Measurements from ENCODE around the gene CCDC57. TPM values are rescaled to one million over a fixed set of nuclear protein-coding genes. Genes with fewer than 3 reads are reported as not detected.

Gene CCDC57
- total RNA-seq, 1 donor from 2014 or later, result 8.6 TPM

DNA sequence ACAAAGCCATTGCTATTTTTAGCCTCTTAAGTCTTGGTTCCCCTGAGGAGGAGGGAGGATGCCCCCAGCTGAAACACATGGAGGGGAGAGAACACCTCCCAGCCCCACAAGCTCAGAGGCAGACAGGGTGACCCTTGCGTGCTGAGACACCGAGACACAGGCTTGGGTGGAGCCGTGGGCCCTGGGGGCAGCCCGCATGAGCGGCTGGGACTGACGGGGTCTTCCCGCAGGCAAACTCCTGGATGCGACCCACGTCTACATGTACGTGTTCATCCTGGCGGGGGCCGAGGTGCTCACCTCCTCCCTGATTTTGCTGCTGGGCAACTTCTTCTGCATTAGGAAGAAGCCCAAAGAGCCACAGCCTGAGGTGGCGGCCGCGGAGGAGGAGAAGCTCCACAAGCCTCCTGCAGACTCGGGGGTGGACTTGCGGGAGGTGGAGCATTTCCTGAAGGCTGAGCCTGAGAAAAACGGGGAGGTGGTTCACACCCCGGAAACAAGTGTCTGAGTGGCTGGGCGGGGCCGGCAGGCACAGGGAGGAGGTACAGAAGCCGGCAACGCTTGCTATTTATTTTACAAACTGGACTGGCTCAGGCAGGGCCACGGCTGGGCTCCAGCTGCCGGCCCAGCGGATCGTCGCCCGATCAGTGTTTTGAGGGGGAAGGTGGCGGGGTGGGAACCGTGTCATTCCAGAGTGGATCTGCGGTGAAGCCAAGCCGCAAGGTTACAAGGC lies 26.0 kb upstream of the CCDC57 start:
- peak; percentile 23 for ATAC-seq (ENCODE audit: poor library complexity)
- intact Hi-C loops (cut with DNase I), result loop anchor here (5.0 to 10.0 kb wide), 2 partner anchors 56 to 84 kb away; no protein-coding TSS in a partner anchor
- DNase-seq, result peak; percentile 88

DNA sequence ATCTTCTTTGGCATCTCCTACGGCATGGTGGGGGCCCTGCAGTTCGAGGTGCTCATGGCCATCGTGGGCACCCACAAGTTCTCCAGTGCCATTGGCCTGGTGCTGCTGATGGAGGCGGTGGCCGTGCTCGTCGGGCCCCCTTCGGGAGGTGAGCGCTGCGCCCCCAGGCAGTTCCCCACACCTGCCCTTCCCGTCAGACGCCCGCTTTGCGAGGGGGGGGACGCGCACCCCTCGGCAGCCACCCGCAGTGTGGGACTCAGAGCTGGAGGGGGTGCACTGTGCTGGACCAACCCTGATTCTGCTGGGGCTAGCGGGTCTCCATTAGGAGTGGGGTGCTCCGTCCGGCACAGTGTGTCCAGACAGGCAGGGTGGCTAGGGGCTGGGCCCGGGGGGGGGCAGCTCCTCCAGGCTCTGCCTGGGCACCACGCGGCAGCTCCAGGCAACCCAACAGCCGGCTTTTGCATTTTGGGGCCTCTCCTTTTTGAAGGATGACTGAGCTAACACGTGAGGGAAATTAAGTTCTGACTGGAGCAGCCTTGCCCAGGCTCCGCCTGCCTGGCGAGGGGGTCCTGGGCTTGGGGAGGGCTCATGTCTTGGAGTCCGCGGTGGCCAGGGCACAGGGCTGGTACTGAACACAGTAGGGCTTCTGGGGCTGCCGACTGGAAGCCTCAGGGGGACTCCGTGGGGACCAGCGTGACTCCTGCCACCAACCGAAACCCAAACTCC lies 25.3 kb upstream of the CCDC57 start:
- ATAC-seq (ENCODE audit: poor library complexity), result no peak
- intact Hi-C loops (cut with DNase I), result loop anchor here (5.0 to 10.0 kb wide), 2 partner anchors 57 to 84 kb away; no protein-coding TSS in a partner anchor
- DNase-seq, result no peak

DNA sequence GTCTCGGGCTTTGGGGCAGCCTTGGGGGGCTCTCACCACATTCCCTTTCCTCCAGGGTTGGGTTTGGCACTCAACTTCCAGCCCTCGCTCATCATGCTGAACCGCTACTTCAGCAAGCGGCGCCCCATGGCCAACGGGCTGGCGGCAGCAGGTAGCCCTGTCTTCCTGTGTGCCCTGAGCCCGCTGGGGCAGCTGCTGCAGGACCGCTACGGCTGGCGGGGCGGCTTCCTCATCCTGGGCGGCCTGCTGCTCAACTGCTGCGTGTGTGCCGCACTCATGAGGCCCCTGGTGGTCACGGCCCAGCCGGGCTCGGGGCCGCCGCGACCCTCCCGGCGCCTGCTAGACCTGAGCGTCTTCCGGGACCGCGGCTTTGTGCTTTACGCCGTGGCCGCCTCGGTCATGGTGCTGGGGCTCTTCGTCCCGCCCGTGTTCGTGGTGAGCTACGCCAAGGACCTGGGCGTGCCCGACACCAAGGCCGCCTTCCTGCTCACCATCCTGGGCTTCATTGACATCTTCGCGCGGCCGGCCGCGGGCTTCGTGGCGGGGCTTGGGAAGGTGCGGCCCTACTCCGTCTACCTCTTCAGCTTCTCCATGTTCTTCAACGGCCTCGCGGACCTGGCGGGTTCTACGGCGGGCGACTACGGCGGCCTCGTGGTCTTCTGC lies 24.6 kb upstream of the CCDC57 start:
- no peak for ATAC-seq (ENCODE audit: poor library complexity)
- intact Hi-C loops (cut with DNase I), result loop anchor here (5.0 to 10.0 kb wide), 2 partner anchors 58 to 85 kb away; no protein-coding TSS in a partner anchor
- no peak for DNase-seq

DNA sequence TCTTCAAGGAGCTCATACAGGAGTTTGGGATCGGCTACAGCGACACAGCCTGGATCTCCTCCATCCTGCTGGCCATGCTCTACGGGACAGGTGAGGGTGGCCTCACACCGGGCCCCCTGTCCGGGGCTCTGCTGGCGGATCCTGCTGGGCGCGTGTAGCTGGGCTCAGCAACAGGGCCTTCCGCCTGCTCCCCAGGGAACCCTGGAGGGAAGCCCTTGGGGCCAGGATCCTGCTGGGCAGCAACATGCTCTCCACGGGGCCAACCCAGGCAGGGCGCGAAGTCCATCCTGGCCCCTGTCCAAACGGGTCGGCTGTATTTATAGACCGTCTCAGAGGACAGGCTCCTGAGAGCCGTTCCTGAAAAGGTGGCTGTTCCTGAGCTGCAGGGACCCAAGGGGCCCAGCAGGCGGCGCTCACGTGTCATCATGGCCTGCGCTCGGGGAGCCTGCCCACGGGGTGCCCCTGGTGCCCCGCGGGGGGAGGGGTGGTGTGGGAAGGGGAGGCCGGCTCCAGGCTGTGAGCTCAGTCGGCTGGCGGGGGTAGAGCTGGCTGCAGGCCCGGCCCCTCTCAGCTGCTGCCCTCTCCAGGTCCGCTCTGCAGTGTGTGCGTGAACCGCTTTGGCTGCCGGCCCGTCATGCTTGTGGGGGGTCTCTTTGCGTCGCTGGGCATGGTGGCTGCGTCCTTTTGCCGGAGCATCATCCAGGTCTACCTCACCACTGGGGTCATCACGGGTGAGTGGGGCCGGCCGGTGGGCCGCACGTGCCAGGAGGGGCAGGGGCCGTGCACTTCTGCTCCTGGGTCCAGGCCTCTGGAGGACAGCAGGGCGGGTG lies 23.7 kb upstream of the CCDC57 start:
- DNase-seq (peak; percentile 76), ATAC-seq (ENCODE audit: poor library complexity) (peak; percentile 28)
- intact Hi-C loops (cut with DNase I), result loop anchor here (5.0 to 10.0 kb wide), 2 partner anchors 58 to 86 kb away; no protein-coding TSS in a partner anchor

DNA sequence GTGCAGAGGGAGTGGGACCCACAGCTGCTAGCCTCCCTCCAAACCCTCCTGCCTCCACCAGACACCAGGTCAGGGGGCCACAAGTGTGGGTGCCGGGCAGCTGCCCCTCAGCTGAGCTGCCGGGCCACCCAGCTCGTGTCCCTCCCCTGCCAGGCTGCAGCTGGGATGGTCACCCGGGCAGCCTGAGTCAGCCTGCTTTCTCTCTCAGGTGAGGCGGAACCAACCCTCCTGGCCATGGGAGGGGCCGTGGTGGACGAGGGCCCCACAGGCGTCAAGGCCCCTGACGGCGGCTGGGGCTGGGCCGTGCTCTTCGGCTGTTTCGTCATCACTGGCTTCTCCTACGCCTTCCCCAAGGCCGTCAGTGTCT lies 23.1 kb upstream of the CCDC57 start:
- peak; percentile 32 for DNase-seq
- ATAC-seq (ENCODE audit: poor library complexity), result no peak
- intact Hi-C loops (cut with DNase I), result loop anchor here (5.0 to 10.0 kb wide), 2 partner anchors 59 to 87 kb away; no protein-coding TSS in a partner anchor

DNA sequence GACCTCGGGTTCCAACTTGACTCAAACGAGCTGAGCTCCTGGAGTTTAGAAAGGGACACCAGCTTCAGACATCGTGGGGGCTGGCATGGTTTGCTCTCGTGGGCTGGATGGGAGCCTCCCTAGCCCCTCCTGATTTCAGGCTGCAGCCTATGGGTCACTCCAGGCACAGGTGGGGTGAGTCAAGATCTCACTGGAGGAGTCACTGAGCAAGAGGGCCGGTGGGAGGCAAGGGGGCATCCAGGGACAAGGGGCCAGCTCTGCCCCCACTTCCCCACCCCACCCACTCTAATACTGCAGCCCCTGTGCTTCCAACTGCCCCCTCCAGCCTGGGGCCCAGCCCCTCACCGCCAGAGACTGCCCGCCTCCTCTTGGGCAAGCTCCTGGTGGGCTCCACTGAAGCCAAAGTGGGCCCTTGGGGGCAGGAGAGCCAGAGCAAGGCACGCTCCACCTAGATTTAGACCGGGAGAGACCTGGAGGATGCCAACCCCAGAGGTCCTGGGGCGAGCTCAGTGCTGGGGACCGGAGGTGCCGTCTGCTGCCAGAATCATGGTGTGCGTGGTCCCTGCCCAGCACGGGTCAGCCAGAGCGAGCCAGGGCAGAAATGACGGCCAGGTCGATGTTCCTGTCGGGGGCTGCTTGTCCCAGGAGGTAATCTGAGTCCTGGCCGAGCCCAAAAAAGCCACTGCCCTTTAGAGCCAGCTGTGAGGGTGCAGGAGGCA lies 22.6 kb upstream of the CCDC57 start:
- intact Hi-C loops (cut with DNase I), result loop anchor here (5.0 to 10.0 kb wide), 2 partner anchors 60 to 87 kb away; no protein-coding TSS in a partner anchor
- no peak for ATAC-seq (ENCODE audit: poor library complexity)
- DNase-seq, result no peak

DNA sequence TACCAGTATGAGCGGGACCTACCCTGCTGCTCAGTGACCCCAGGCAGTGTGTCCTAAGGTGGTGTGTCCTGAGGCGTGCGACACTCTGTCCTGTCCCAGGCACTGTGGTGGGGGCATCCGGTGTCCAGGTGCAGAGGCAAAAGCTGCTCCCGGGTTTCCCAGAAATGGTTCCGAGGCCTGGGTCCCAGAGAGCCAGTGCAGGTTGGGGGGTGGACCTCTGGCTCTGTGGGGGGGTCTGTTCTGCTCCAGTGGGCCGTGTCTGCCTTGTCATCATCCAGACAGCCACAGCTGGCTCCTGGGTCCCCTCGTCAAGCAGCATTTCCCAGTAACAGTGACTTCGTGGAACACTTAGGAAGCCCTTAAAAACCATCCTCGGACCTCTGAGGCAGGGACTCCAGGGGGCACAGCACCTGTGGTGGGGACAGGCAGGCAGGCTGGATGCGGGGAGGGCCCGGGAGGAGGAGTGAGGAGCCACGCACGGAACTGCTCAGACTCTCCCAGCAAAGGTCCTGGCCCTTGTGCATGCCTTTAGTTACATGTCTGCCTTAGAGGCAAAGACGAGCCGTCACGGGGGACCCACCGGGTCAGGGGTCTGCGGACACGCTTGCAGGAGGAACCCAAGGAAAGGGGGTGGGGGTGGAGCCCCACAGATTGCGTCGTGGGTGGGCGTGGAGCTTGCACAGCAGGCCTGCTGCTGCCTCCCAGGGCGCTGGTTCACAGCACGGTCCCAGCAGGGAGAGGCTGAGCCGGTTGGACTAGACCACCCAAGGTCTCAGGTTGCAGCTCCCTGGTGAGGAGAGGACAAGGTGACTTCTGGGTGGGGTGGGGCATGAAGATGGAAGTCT lies 21.8 kb upstream of the CCDC57 start:
- intact Hi-C loops (cut with DNase I), result loop anchor here (5.0 to 10.0 kb wide), 2 partner anchors 60 to 88 kb away; no protein-coding TSS in a partner anchor
- ATAC-seq (ENCODE audit: poor library complexity) (no peak), DNase-seq (no peak)

DNA sequence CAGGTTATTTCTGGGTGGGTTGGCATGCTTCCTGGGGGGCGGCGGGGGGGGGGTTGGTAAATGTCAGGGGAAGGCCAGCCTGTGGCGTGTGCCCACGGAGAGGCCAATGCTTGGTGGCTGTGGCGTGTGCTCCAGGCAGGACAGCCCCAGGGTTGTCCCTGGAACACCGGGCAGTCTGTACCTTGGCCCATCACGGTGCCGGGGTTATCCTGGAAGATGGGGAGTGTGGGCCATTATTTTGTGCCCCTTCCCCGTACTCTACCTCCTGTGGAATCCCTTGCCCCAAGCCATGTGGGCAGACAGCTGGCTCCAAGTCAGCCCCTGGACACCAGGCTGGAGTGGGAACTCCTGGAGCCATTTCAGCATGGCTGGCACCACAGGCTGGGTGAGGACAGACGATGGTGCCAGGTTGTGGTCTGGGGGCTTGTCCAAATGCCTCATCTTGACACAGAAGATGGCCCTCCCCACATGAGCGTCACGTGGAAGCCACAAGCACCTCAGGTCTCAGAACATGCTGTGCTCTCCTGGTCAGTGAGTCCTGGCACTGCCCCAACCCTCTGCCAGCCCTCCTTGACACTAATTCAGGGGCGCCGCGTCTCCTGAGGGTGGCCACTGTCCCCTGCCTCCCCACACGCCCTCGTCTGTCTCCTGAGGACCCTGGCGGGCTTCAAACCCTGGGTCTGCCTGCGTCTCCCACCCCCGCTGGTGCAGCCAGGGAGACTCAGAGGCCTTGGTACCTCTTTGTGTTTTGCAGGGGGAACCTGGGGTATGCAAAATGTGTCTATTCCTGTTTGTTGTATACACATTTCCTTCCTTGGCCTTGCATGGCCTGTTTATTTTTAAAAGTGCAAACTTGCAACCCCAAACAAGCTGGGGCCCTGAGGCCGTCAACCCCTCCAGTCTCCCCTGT lies 20.5 kb upstream of the CCDC57 start:
- no peak for ATAC-seq (ENCODE audit: poor library complexity)
- no peak for DNase-seq
- intact Hi-C loops (cut with DNase I), result loop anchor here (10.0 kb wide), 1 partner anchor 62 kb away; no protein-coding TSS in a partner anchor

DNA sequence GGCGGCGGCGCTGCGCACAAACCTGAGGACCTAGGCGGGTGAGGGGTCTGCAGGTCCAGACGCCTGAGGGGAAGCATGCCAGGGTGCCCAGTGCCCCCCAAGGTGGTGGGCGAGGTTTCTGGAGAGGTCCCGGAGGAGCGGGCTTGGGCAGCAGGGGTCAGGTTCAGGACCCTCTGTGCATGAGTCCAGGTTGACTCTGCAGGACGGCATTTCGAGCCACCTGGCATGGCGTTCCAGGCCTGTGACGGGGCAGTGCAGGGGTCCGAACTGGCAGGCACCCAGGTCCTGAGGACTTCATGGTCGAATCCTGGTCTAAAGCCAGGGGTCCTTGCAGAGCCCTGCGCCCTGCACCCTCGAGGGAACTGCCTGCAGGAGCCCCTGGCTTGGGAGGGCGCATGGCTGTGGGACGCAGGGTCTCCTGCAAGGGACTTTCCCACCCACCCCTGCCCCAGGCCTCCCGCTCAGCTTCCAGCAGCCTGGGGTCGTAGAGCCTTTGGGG lies 19.7 kb upstream of the CCDC57 start:
- ATAC-seq (ENCODE audit: poor library complexity) (no peak), DNase-seq (peak; percentile 59)
- intact Hi-C loops (cut with DNase I), result loop anchor here (10.0 kb wide), 1 partner anchor 62 kb away; no protein-coding TSS in a partner anchor

DNA sequence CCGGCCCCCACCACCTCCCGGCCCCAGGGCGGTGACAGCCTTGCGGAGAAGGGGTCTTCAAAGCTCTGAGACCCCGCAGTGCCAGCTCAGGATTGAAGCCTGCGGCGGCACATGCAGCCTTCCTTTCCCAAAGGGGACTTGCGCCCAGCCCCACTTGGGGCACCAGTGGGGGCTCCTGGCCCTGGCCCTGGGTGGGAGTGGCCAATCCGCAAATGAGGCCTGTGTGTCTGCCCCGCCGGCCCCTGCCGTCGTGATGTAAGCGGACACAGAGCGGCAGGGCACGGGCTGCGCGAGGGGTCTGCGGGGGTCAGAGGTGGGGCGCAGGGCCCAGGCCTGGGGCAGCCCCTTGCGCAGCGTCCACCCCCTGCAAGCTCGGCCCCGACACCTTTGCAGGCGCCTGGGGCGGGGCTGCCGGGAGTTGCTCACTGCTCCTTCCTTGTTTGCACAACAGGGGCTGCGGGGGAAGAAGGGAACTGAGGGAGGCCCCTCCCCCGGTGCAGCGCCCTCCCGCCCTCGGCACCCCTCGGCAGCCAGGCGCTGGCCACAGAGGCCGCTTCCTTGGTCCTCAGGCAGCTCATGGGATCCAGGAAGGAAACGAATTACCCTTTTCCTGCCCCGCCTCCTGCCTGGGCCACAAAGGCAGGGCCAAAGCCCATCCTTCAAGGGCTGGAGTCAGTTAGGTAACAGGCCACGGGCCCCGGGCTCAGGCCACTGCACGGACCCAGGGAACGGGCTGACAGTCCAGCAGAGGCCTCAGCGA lies 19.1 kb upstream of the CCDC57 start:
- intact Hi-C loops (cut with DNase I), result loop anchor here (10.0 kb wide), 1 partner anchor 63 kb away; no protein-coding TSS in a partner anchor
- DNase-seq, result peak; percentile 92
- peak; percentile 46 for ATAC-seq (ENCODE audit: poor library complexity)

DNA sequence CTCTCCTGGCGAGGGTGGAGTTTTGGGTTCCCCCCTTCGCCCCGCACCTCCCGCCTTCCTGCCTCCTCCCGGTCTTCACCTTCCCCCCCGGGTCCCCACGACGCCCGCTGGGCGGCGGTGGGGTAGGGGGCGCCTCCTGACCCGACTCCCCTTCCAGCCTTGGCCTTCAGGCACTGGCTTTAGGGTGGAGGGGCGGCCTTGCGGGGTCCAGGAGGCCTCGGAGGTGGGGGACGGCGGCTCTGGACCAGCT lies 18.6 kb upstream of the CCDC57 start:
- intact Hi-C loops (cut with DNase I), result loop anchor here (10.0 kb wide), 1 partner anchor 64 kb away; no protein-coding TSS in a partner anchor
- DNase-seq, result no peak
- ATAC-seq (ENCODE audit: poor library complexity), result peak; percentile 1

DNA sequence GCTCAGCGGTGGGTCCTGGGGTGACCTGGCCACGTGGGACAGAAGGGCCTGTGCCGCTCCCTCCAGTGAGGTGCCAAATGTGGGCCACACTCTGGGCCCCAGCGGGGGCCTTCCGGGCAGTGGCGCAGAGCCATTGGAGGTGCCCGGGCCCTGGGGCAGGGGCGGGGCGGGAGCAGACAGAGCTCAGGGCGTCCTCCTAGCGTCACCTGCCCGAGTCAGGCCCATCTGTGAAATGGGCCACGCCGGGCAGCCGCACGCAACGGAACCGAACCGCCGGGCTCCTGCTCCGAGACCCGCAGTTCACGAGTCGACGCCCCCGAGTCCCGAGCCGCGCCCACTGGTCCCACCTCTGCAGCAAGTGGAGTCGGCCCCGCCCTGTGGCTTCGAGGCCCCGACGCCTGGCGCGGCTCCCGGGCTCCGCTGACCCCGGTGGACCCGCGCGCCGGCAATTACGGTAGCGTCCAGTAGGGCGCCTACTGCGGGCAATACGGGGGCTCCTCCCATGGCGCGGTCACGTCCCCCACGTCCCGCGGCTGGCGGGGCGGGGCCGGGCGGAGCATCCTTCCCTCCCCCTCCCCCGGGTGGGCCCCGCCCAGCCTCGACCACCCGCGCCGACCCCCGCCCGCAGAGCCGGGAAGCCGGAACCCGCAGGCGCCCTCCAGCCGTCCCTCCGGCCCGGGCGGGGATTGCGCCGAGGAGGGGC lies 18.1 kb upstream of the CCDC57 start:
- intact Hi-C loops (cut with DNase I), result loop anchor here (10.0 kb wide), 1 partner anchor 64 kb away; no protein-coding TSS in a partner anchor
- peak; percentile 95 for DNase-seq
- ATAC-seq (ENCODE audit: poor library complexity), result peak; percentile 85

DNA sequence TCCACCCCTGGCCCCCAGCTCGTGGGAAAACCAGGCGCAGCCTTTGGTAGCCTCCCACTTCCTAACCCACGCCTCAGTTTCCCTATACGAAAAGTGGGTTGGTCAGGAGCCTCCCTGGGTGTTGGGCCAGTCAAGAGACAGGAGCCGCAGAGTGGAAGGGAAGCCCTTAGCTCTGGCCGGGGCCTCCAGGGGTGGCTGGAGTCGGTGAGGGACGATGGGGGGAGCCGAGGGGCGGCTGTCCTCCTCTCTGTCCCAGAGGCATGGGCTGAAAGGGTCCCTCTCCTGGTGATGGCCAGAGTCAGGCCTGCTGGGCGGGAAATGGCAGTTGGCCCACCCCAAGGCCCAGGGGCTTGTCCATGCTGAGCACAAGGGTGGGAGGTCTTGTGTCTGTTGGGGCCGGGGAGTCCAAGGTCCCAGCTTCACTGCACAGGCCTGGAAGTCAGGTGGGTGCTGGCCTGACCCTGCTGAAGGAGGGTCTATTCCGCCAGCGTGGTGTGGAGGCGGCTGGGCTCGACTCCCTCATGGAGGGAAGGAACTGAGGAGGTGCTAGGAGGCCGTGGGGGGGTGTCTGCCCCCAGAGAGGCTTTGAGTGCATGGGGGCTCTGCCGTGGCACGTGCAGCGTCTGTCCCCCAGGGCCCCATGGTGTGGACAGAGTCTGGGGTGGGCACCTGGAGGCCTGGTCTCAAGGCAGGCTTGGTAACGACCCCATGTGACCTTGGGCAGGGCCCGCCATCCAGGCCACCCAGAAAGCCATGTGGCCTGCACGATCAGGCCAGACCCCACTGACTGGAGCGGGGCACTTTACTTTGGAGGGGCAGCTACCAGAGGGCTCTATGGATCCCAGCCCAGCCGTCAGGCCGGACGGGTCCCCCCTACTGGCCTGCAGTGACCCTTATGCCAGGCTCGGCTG lies 17.3 kb upstream of the CCDC57 start:
- ATAC-seq (ENCODE audit: poor library complexity), result no peak
- intact Hi-C loops (cut with DNase I), result loop anchor here (10.0 kb wide), 1 partner anchor 65 kb away; no protein-coding TSS in a partner anchor

More for the DNA sequence above, 17.3 kb upstream of the CCDC57 start:
- DNase-seq, result peak; percentile 48

All from Right ventricle myocardium superior (tissue), 1 donor.